GM12878 (cell line): ENCODE results near the gene METAP1D. TPM values are rescaled to one million over a fixed set of nuclear protein-coding genes. Genes with fewer than 3 reads are reported as not detected.

ENCODE experiments used
- ATAC-seq: fragments of 200-7000 bp; cut with Tn5 transposase; 3 replicates; pipeline ENCODE4 v1.9.1; 2020; ENCODE audit warnings: mild to moderate bottlenecking, moderate library complexity
- BruUV-seq: library from RNA; stranded (reverse); fragments of 400-500 nt; replicated peaks from 2 replicates; lab custom pipeline; 2021; lab: Mats Ljungman, UMichigan
- CTCF ChIA-PET: fragments of 300-600 bp; sonication (Branson Sonifier 250); formaldehyde crosslinking; extraction: SDS; loops from one replicate; lab custom pipeline; 2021; ENCODE audit warnings: inconsistent platforms; lab: Yijun Ruan, JAX
- POLR2A ChIA-PET: fragments of 350-600 bp; formaldehyde crosslinking; extraction: SDS; loops from one replicate; lab custom pipeline; 2021; ENCODE audit warnings: inconsistent platforms; lab: Charles Lee
- RAD21 ChIA-PET: fragments of 300-600 bp; sonication (Branson Sonifier 250); formaldehyde crosslinking; loops from one replicate; lab custom pipeline; 2023; ENCODE audit warnings: antibody characterized with exemption; ENCODE audit not compliant: unreplicated experiment; lab: Charles Lee
- SMC1A ChIA-PET: fragments of 300-600 bp; sonication (Branson Sonifier 250); formaldehyde crosslinking; loops from one replicate; lab custom pipeline; 2023; ENCODE audit not compliant: unreplicated experiment, uncharacterized antibody; lab: Charles Lee
- DNase-seq: peaks from one replicate; pipeline ENCODE4 v3.0.0-alpha.2; 2011; ENCODE audit warnings: low read depth, low spot score
- FAIRE-seq: peaks from 3 replicates; lab custom pipeline; 2011; peaks lifted over from hg19 to GRCh38; lab: Jason Lieb, UNC
- H2AFZ ChIP-seq: 2 replicates; pipeline ENCODE4 v1.6.0; 2011; ENCODE audit warnings: low read depth, low read length, control low read depth; ENCODE audit not compliant: control insufficient read depth
- H3K27ac ChIP-seq: 2 replicates; pipeline ENCODE4 v1.5.1; 2011; ENCODE audit warnings: control low read depth; ENCODE audit not compliant: control insufficient read depth, insufficient read depth
- H3K27me3 ChIP-seq, 2 experiments: replicated peaks in 1 of 2; 2 replicates each; pipeline versions ENCODE4 v1.6.0 to v1.6.1; 2011; ENCODE audit warnings: low read length in 1 of 2; ENCODE audit not compliant: control insufficient read depth in 2 of 2, insufficient read depth in 2 of 2
- H3K36me3 ChIP-seq, 2 experiments: 2 replicates each; pipeline ENCODE4 v1.5.1; 2011; ENCODE audit warnings: low read length in 1 of 2; ENCODE audit not compliant: control insufficient read depth in 2 of 2, insufficient read depth in 2 of 2
- H3K4me1 ChIP-seq: 2 replicates; pipeline ENCODE4 v1.6.1; 2011; ENCODE audit warnings: mild to moderate bottlenecking, low read length, moderate library complexity, mixed read lengths; ENCODE audit not compliant: control insufficient read depth, insufficient read depth
- H3K4me2 ChIP-seq: 2 replicates; pipeline ENCODE4 v1.6.0; 2011; ENCODE audit warnings: control low read depth; ENCODE audit not compliant: control insufficient read depth, insufficient read depth
- H3K4me3 ChIP-seq: fragments of 200-600 bp; sonication (generic); 2 replicates; pipeline ENCODE4 v1.5.1; 2016
- H3K79me2 ChIP-seq: 2 replicates; pipeline ENCODE4 v1.6.0; 2011; ENCODE audit warnings: low read length; ENCODE audit not compliant: control insufficient read depth, insufficient read depth
- H3K9ac ChIP-seq: 2 replicates; pipeline ENCODE4 v1.8.0; 2011; ENCODE audit warnings: low read length, control low read depth, mixed read lengths; ENCODE audit not compliant: control insufficient read depth, insufficient read depth
- H3K9me3 ChIP-seq: replicated peaks from 3 replicates; pipeline ENCODE4 v1.5.1; 2011; ENCODE audit warnings: mild to moderate bottlenecking, low read length; ENCODE audit not compliant: control insufficient read depth, insufficient read depth
- H4K20me1 ChIP-seq: 2 replicates; pipeline ENCODE4 v1.6.0; 2011; ENCODE audit not compliant: control insufficient read depth, insufficient read depth
- FOS ChIP-seq: IDR thresholded peaks from 3 replicates; pipeline ENCODE4 v1.6.1; 2011; ENCODE audit warnings: borderline replicate concordance; ENCODE audit not compliant: insufficient read length; ENCODE audit errors: extremely low read depth
- IRF3 ChIP-seq: fragments of 450-650 bp; IDR thresholded peaks from 2 replicates; pipeline ENCODE4 v1.6.1; 2014; ENCODE audit warnings: mild to moderate bottlenecking
- MEF2B ChIP-seq: fragments of 450-650 bp; IDR thresholded peaks from 2 replicates; pipeline ENCODE4 v1.6.1; 2018; ENCODE audit warnings: mild to moderate bottlenecking, moderate library complexity; ENCODE audit not compliant: partially characterized antibody, poor library complexity, severe bottlenecking
- MYC ChIP-seq: IDR thresholded peaks from 2 replicates; pipeline ENCODE4 v1.6.1; 2011; ENCODE audit warnings: mild to moderate bottlenecking, low read length, moderate library complexity, inconsistent platforms; ENCODE audit not compliant: insufficient read depth, insufficient replicate concordance, insufficient read length, severe bottlenecking
- SMARCA5 ChIP-seq: fragments of 450-650 bp; IDR thresholded peaks from 2 replicates; pipeline ENCODE4 v1.6.1; 2017; ENCODE audit warnings: mild to moderate bottlenecking
- TAF1 ChIP-seq: IDR thresholded peaks from 2 replicates; pipeline ENCODE4 v1.6.1; 2011; ENCODE audit warnings: mild to moderate bottlenecking, low read depth, low read length, borderline replicate concordance
- WRNIP1 ChIP-seq: IDR thresholded peaks from 2 replicates; pipeline ENCODE4 v1.6.1; 2011; ENCODE audit warnings: low read depth, low read length, improper control_type of control experiment, borderline replicate concordance
- WGBS: methylation state at CpG from one replicate; pipeline ENCODE4 v1.1.6; 2016; ENCODE audit warnings: low lambda C conversion rate; ENCODE audit not compliant: insufficient replicate concordance, insufficient coverage; ENCODE audit errors: missing lambda C conversion rate; 5-methylcytosine and 5-hydroxymethylcytosine counted together
- in situ Hi-C: fragments of 300-500 bp; cut with MboI; formaldehyde crosslinking; loops from 9 replicates; pipeline ENCODE4 v1.14.3; 2018; ENCODE audit warnings: mixed read lengths
- intact Hi-C: fragments of 100-400 bp; cut with micrococcal nuclease; formaldehyde crosslinking; loops from one replicate; pipeline ENCODE4 v1.14.2; 2022; ENCODE audit not compliant: unreplicated experiment
- polyA plus RNA-seq, 11 experiments: library from polyadenylated mRNA; depleted of rRNA in 4 of 11; unstranded in 6 of 11; stranded (reverse) in 5 of 11; fragments of >200 nt; fragmentation: Nextera tagmentation in 4 of 11; fragmentation: Illumina TruSeq in 1 of 11; extraction: Ambion mirVana in 4 of 11; extraction: Trizol in 1 of 11; gene quantifications; 1 replicate in 1 of 11; 2 replicates in 10 of 11; pipeline versions ENCODE4 v1.2.1 to v1.2.3, GENCODE V29; 2011 to 2016; ENCODE audit warnings: inconsistent platforms in 2 of 11, missing spikeins in 2 of 11, low read depth in 1 of 11
- total RNA-seq, 4 experiments: library from RNA; depleted of rRNA in 3 of 4; stranded (reverse); fragments of >200 nt in 3 of 4; fragmentation: Illumina TruSeq in 1 of 4; extraction: Trizol in 1 of 4; gene quantifications; 2 replicates each; pipeline versions ENCODE4 v1.2.1 to v1.2.3, GENCODE V29; 2013 to 2021

METAP1D gene
- total and polyA plus RNA-seq, 10 of the 15 experiments (the other 5 are each of a cell fraction or from before 2014, with no cell fraction given): 4.5 to 12.1 (median 7.8) TPM

- Histone ChIP-seq H3K4me1 (no peaks in the 10 kb centered on the region), H3K9me3 (no peaks in the 10 kb centered on the region), H3K79me2 (no peaks in the 10 kb centered on the region), H4K20me1 (no peaks in the 10 kb centered on the region), H3K9ac (no peak overlapping the region), H3K36me3 (no peaks in the 10 kb centered on the region), H3K4me3 (no peak overlapping the region), H3K27me3 (peaks cover 7 to 13% of the 10 kb centered on the region in 2 experiments; a peak in 3 of 4 replicates), H3K4me2 (no peak overlapping the region), H3K27ac (no peak overlapping the region), H2AFZ (peak overlapping the region; percentile 23; the same call in 1 of the 2 replicates)
- no TSS peak for BruUV-seq
- CTCF ChIA-PET: interaction anchor here (0.7 to 9.9 kb wide), 3 partner anchors 17 to 407 kb away, joined by 3 to 212 read pairs (median 3); no protein-coding TSS in a partner anchor
- FAIRE-seq: no peak
- intact Hi-C loops: loop anchor here (10.0 kb wide), 1 partner anchor 155 kb away; no protein-coding TSS in a partner anchor
- TF ChIP-seq WRNIP1 (no peak), MYC (no peak), SMARCA5 (no peak), TAF1 (no peak), FOS (no peak), MEF2B (no peak), IRF3 (no peak)
- POLR2A ChIA-PET: no interaction called here
- no peak for DNase-seq
- SMC1A ChIA-PET: no interaction called here
- RAD21 ChIA-PET: no interaction called here
- WGBS: 64% methylated on average over 31 of the region's 31 CpGs
- in situ Hi-C loops: loop anchor here (5.0 to 25.0 kb wide), 4 partner anchors 298 to 1135 kb away; no protein-coding TSS in a partner anchor
- ATAC-seq: no peak
Measured at GRCh38 chr2:172109988-172110811, 110.4 kb downstream of the METAP1D start.
